ENCODE measurements around the gene NRN1L.
A peak's percentile ranks its signal among the peaks of the same experiment; 100 is the strongest.

NRN1L gene

GRCh38 chr16:67934306-67935100, 49.8 kb downstream of the NRN1L start:
- DNase-seq (ENCODE audit: extremely low read depth, low read depth): no peak

GRCh38 chr16:67935101-67935401, 50.4 kb downstream of the NRN1L start:
- TF ChIP-seq CTCF (IDR thresholded peaks at IDR 0.05; ENCODE audit: low read depth, low read length): no peak
- no peak for DNase-seq (ENCODE audit: extremely low read depth, low read depth)

More at GRCh38 chr16:67934306-67935100, 49.8 kb downstream of the NRN1L start:
- no peak for TF ChIP-seq CTCF (IDR thresholded peaks at IDR 0.05; ENCODE audit: low read depth, low read length)

GRCh38 chr16:67935402-67936123, 50.9 kb downstream of the NRN1L start:
- peak; percentile 69 for DNase-seq (ENCODE audit: extremely low read depth, low read depth)

More at GRCh38 chr16:67935402-67936123, 50.9 kb downstream of the NRN1L start:
- TF ChIP-seq CTCF (IDR thresholded peaks at IDR 0.05; ENCODE audit: low read depth, low read length): no peak

Data from AG09319 (cell line).